B cell (primary cell): ENCODE measurements around the gene RPP25L. TPM values are rescaled to one million over a fixed set of nuclear protein-coding genes. Genes with fewer than 3 reads are reported as not detected.

Experiments
- ATAC-seq: fragments of 200-7000 bp; cut with Tn5 transposase; one replicate; pipeline ENCODE4 v1.10.0; 2021; ENCODE audit warnings: low read depth, mild to moderate bottlenecking, moderate number of reproducible peaks, moderate library complexity
- CTCF ChIA-PET: fragments of 350-600 bp; sonication (Branson Sonifier 250); formaldehyde crosslinking; loops from one replicate; lab custom pipeline; 2021; ENCODE audit warnings: antibody characterized with exemption, inconsistent platforms; lab: Charles Lee
- POLR2A ChIA-PET: fragments of 350-600 bp; sonication (Branson Sonifier 250); formaldehyde crosslinking; loops from one replicate; lab custom pipeline; 2021; ENCODE audit warnings: antibody characterized with exemption; lab: Charles Lee
- DNase-seq: peaks from one replicate; pipeline ENCODE4 v3.0.0; 2013
- H2AFZ ChIP-seq: 2 replicates; pipeline ENCODE4 v1.6.1; 2012; ENCODE audit warnings: mild to moderate bottlenecking, low read depth, low read length; ENCODE audit not compliant: insufficient read depth, poor library complexity, severe bottlenecking
- H3K27ac ChIP-seq, 2 donors: 1 replicate in 1 of 2; 2 replicates in 1 of 2; pipeline ENCODE4 v1.5.1; 2012 to 2013; ENCODE audit warnings: low read length in 2 of 2, mild to moderate bottlenecking in 2 of 2, moderate library complexity in 1 of 2
- H3K27me3 ChIP-seq, 4 experiments: fragments of 200-600 bp in 1 of 4; sonication (generic) in 1 of 4; replicated peaks in 1 of 4; 1 replicate in 2 of 4; 2 replicates in 2 of 4; pipeline versions ENCODE4 v1.6.1 to v1.7.0; 2013 to 2016; ENCODE audit warnings: low read length in 3 of 4, mild to moderate bottlenecking in 2 of 4, mixed read lengths in 1 of 4, moderate library complexity in 1 of 4; ENCODE audit not compliant: insufficient read depth in 4 of 4, control insufficient read depth in 3 of 4; ENCODE audit errors: control extremely low read depth in 1 of 4
- H3K36me3 ChIP-seq, 2 experiments: replicated peaks in 1 of 2; 1 replicate in 1 of 2; 2 replicates in 1 of 2; pipeline versions ENCODE4 v1.6.1 to v1.7.1; 2013; ENCODE audit warnings: low read length in 1 of 2; ENCODE audit not compliant: insufficient read depth in 2 of 2, control insufficient read depth in 1 of 2; ENCODE audit errors: control extremely low read depth in 1 of 2, extremely low read depth in 1 of 2
- H3K4me1 ChIP-seq, 2 donors: fragments of 200-600 bp in 1 of 2; sonication (generic) in 1 of 2; 1 replicate in 1 of 2; 2 replicates in 1 of 2; pipeline versions ENCODE4 v1.5.1 to v1.6.1; 2013 to 2017; ENCODE audit warnings: low read length in 2 of 2; ENCODE audit not compliant: control insufficient read depth in 2 of 2, insufficient read depth in 2 of 2
- H3K4me2 ChIP-seq: replicated peaks from 2 replicates; pipeline ENCODE3; 2012; ENCODE audit warnings: mild to moderate bottlenecking, low read depth, low read length; ENCODE audit not compliant: poor library complexity, severe bottlenecking
- H3K4me3 ChIP-seq, 5 experiments: fragments of 200-600 bp in 1 of 5; sonication (generic) in 1 of 5; 1 replicate in 3 of 5; 2 replicates in 2 of 5; pipeline versions ENCODE4 v1.5.1 to v1.7.0; 2011 to 2016; ENCODE audit warnings: low read length in 4 of 5, mild to moderate bottlenecking in 4 of 5, low read depth in 2 of 5, control low read depth in 1 of 5, moderate library complexity in 1 of 5; ENCODE audit not compliant: insufficient read depth in 1 of 5; ENCODE audit errors: control extremely low read depth in 1 of 5, extremely low read depth in 1 of 5
- H3K79me2 ChIP-seq: fragments of 200-600 bp; sonication (generic); one replicate; pipeline ENCODE4 v1.6.0; 2016; ENCODE audit warnings: low read length; ENCODE audit not compliant: control insufficient read depth, insufficient read depth
- H3K9ac ChIP-seq: fragments of 200-600 bp; sonication (generic); 2 replicates; pipeline ENCODE4 v1.6.1; 2017; ENCODE audit warnings: mild to moderate bottlenecking, low read length, moderate library complexity
- H3K9me3 ChIP-seq, 3 donors: one replicate each; pipeline versions ENCODE4 v1.6.1 to v1.7.1; 2013; ENCODE audit warnings: low read length in 2 of 3; ENCODE audit not compliant: control insufficient read depth in 2 of 3, insufficient read depth in 1 of 3; ENCODE audit errors: control extremely low read depth in 1 of 3
- H4K20me1 ChIP-seq: 2 replicates; pipeline ENCODE4 v1.6.0; 2012; ENCODE audit warnings: mild to moderate bottlenecking, low read length; ENCODE audit not compliant: insufficient read depth, control insufficient read depth, poor library complexity, severe bottlenecking
- H3K27ac Mint-ChIP-seq: one replicate; pipeline ENCODE4 v1.8.0; 2021; ENCODE audit warnings: mixed read lengths
- H3K27me3 Mint-ChIP-seq: one replicate; pipeline ENCODE4 v1.8.0; 2021; ENCODE audit warnings: mixed read lengths
- H3K4me1 Mint-ChIP-seq: one replicate; pipeline ENCODE4 v1.8.0; 2021; ENCODE audit warnings: mixed read lengths
- H3K4me3 Mint-ChIP-seq: one replicate; pipeline ENCODE4 v1.8.0; 2021; ENCODE audit warnings: mixed read lengths
- H3K9me3 Mint-ChIP-seq: one replicate; pipeline ENCODE4 v1.8.0; 2022; ENCODE audit warnings: mixed read lengths; ENCODE audit not compliant: insufficient read depth
- EZH2 ChIP-seq: IDR thresholded peaks from 2 replicates; pipeline ENCODE4 v1.6.1; 2012; ENCODE audit warnings: borderline replicate concordance, low read depth, mild to moderate bottlenecking, moderate library complexity, low read length; ENCODE audit not compliant: insufficient read depth, poor library complexity, severe bottlenecking
- WGBS: methylation state at CpG from one replicate; pipeline ENCODE4 v1.1.5; 2013; ENCODE audit warnings: missing lambda C conversion rate; ENCODE audit not compliant: insufficient coverage; 5-methylcytosine and 5-hydroxymethylcytosine counted together
- intact Hi-C: fragments of 100-400 bp; cut with micrococcal nuclease; formaldehyde crosslinking; loops from one replicate; pipeline ENCODE4 v1.10.0; 2022
- polyA plus RNA-seq: library from polyadenylated mRNA; depleted of rRNA; stranded (reverse); fragments of >200 nt; gene quantifications from 2 replicates; pipeline ENCODE4 v1.2.3, GENCODE V29; 2012
- total RNA-seq, 2 donors: library from RNA; stranded (reverse); fragments of 120-200 nt in 1 of 2; gene quantifications; 1 replicate in 1 of 2; 2 replicates in 1 of 2; pipeline versions ENCODE4 v1.2.3 to v1.2.4, GENCODE V29; 2013 to 2022
- TF ChIP-seq, protein P1 (sequence below): fragments of 200-600 bp; IDR thresholded peaks from one replicate; pipeline ENCODE4 v1.8.0; 2022; ENCODE audit warnings: antibody characterized with exemption, mild to moderate bottlenecking

The RPP25L gene
- total and polyA plus RNA-seq, 2 donors (not counting 1 experiment from before 2014, with no cell fraction given) = 20.2 to 27.0 TPM

DNA sequence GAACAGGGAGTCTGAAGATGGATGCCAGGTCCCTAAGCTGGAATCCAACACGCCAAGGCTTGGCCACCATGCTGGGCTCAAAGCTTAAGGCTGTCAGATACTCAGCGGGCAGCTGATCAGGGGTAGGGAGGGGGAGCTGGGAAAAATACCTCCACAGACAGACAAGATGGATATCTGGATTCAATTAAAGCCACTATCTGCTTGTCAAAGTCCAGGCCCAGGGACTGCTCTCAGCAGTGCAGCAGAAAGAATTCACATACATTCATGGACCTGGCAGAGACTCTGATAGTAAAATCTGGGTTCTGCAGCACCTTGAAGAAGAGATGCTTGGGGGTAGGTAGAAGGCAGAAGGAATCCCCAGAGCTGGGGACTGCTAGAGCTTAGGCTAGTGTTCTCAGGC lies 3.2 kb upstream of the RPP25L start:
- no peak overlapping the region for H3K4me2 ChIP-seq
- H3K27ac Mint-ChIP-seq = no peak overlapping the region
- no peaks in the 10 kb centered on the region for H3K27me3 ChIP-seq
- no peaks in the 10 kb centered on the region for H3K27me3 Mint-ChIP-seq
- no peak overlapping the region for H3K4me3 ChIP-seq
- TF ChIP-seq, protein P1, sequence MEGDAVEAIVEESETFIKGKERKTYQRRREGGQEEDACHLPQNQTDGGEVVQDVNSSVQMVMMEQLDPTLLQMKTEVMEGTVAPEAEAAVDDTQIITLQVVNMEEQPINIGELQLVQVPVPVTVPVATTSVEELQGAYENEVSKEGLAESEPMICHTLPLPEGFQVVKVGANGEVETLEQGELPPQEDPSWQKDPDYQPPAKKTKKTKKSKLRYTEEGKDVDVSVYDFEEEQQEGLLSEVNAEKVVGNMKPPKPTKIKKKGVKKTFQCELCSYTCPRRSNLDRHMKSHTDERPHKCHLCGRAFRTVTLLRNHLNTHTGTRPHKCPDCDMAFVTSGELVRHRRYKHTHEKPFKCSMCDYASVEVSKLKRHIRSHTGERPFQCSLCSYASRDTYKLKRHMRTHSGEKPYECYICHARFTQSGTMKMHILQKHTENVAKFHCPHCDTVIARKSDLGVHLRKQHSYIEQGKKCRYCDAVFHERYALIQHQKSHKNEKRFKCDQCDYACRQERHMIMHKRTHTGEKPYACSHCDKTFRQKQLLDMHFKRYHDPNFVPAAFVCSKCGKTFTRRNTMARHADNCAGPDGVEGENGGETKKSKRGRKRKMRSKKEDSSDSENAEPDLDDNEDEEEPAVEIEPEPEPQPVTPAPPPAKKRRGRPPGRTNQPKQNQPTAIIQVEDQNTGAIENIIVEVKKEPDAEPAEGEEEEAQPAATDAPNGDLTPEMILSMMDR = no peak
- TF ChIP-seq EZH2 = no peak
- H3K27ac ChIP-seq = no peak overlapping the region
- peaks cover 22% of the 10 kb centered on the region for H3K79me2 ChIP-seq
- H2AFZ ChIP-seq = no peak overlapping the region
- 100% methylated on average over 1 of the region's 2 CpGs for WGBS
- H3K36me3 ChIP-seq = peaks cover 2 to 23% of the 10 kb centered on the region in 2 experiments
- ChIA-PET CTCF (interaction anchor here (0.7 to 8.3 kb wide), 4 partner anchors 10 to 1863 kb away, joined by 4 to 150 read pairs (median 6); partner anchors contain the start of gene SIGMAR1), POLR2A (interaction anchor here (0.6 to 0.7 kb wide), 2 partner anchors 37 to 94 kb away, joined by 3 to 5 read pairs; no protein-coding TSS in a partner anchor)
- no peak for DNase-seq
- ATAC-seq = no peak
- intact Hi-C loops = loop anchor here (10.0 kb wide), 1 partner anchor 800 kb away; the partner anchor contains the start of gene UBE2R2
- peaks cover 15 to 29% of the 10 kb centered on the region in 2 donors for H3K4me1 ChIP-seq
- H3K9me3 Mint-ChIP-seq = no peaks in the 10 kb centered on the region
- H3K9me3 ChIP-seq = peaks cover 0 to 7% (median 0%) of the 10 kb centered on the region in 3 donors
- no peak overlapping the region for H3K9ac ChIP-seq
- peaks cover 32% of the 10 kb centered on the region for H3K4me1 Mint-ChIP-seq
- H3K4me3 Mint-ChIP-seq = no peak overlapping the region
- H4K20me1 ChIP-seq = no peaks in the 10 kb centered on the region

DNA sequence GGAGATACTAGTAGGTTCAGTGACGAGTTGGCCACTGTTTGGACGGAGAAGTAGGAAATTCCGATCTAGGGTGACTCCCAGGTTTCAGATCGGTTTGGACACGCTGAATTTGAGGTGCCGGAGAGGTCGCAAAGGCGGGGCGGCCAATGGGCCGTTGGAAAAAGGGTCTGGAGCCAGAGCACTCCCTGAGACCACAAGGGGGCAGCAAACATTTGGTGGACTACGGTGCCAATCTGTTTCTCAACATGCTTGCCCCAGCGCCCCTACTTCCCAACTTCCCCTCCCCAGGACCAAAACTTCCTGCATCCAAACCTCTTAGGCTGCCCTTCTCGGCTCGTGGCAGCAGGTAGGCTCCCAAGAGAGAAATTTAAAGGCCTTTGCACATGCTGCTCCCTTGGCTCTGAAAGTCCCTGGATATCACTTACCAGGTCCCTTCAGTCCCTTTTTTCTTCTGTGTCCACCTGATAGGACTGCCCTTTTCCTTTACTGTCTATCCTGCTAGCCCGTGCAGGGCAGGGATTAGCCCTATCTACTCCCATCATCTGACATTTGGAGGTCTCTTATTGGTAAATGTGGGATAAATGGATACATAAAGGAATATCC lies 992 bp upstream of the RPP25L start:
- Histone ChIP-seq H2AFZ (peak overlapping the region; percentile 99), H3K9ac (peak overlapping the region; percentile 98), H3K27me3 (no peaks in the 10 kb centered on the region), H3K4me3 (peak overlapping the region; percentile 67 to 97 (median 80)), H3K79me2 (peaks cover 9% of the 10 kb centered on the region), H4K20me1 (no peaks in the 10 kb centered on the region), H3K4me1 (peaks cover 7 to 21% of the 10 kb centered on the region in 2 donors), H3K9me3 (peaks cover 0 to 7% (median 0%) of the 10 kb centered on the region in 3 donors), H3K36me3 (peaks cover 2 to 19% of the 10 kb centered on the region in 2 experiments), H3K27ac (no peak overlapping the region), H3K4me2 (peak overlapping the region; percentile 98)
- DNase-seq (peak; percentile 85), ATAC-seq (peak; percentile 44)
- no peak for TF ChIP-seq EZH2
- TF ChIP-seq, protein P1 = peak; percentile 86
- Mint-ChIP-seq H3K9me3 (no peaks in the 10 kb centered on the region), H3K4me3 (peak overlapping the region; percentile 91), H3K27ac (peak overlapping the region; percentile 90), H3K4me1 (peaks cover 22% of the 10 kb centered on the region), H3K27me3 (no peaks in the 10 kb centered on the region)
- POLR2A ChIA-PET = interaction anchor here (0.8 to 2.6 kb wide), 5 partner anchors 7 to 34 kb away, joined by 4 to 10 read pairs (median 8); partner anchors contain the start of genes DCTN3, GALT and SIGMAR1
- WGBS = 2% methylated on average over 14 of the region's 15 CpGs
- intact Hi-C loops = loop anchor here (1.0 to 10.0 kb wide), 11 partner anchors 7 to 798 kb away; partner anchors contain the start of genes ARID3C, DCTN3, DNAI1 and FAM219A
- CTCF ChIA-PET = interaction anchor here (0.9 to 8.3 kb wide), 11 partner anchors 7 to 90 kb away, joined by 3 to 150 read pairs (median 5); partner anchors contain the start of genes ARID3C, DCTN3 and SIGMAR1
